SKM-1 treated with dmso at 0.1 percent for 144 hours (cell line): ENCODE data around the gene ERH.
"Not testable (repeated sequence)": the region's sequence is repeated elsewhere in the genome, so short reads cannot be mapped to it uniquely, and the experiment has no call there.

Source experiments
- DNase-seq: peaks from one replicate; lab custom pipeline; 2025; ENCODE audit not compliant: unreplicated experiment; lab: John Stamatoyannopoulos, UW

The ERH gene

DNA sequence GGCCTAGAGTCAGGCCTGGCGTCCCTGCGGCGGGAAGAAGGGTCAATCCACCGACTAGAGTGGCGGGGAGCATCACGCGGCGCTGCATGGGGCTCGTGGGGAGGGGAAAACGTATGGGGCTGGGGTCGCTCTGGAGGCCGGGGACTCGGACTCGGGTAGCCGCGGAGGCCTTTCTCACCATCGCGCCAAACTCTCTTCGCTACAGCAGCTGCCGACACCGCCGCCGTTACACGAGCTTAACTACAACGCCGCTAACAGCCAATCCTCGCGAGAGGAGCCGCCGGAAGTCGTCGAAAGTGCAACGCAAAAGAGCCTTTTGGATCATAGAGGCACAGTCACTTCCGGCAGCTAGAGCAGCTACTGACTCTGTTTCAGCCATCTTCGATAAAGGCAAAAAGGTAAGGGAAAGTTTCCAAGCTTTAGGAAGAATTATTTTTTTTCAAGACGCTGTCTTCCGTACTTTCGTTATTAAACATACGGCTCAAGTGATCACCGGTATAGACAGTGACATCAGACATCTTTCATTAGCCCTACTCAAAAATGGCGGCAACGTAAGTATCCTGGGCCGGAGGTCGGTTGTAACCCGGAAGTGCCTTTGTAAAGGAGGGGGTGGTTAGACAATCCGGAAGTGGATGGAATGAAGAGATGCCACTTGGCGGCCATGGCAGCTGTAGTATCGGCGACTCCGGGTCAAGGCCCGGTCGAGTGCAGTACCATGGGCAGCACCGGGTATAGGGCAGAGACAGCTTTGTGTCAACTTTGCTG lies at the start of gene ERH, which contains the start of gene SLC39A9:
Gene ERH, minus strand, starts transcription at position 247 of the 765 bp plus-strand sequence. Its CDS starts 66 bp downstream, at position 181.
Gene SLC39A9, plus strand, starts transcription at position 640 of the 765 bp plus-strand sequence. CDS start 678 bp downstream, outside the sequence.
- DNase-seq = peak; percentile 86

- DNase-seq = no peak
Measured at GRCh38 chr14:69443296-69443805, 45.3 kb upstream of the ERH start.

- no peak for DNase-seq
Measured at GRCh38 chr14:69441948-69442347, 43.8 kb upstream of the ERH start.

DNA sequence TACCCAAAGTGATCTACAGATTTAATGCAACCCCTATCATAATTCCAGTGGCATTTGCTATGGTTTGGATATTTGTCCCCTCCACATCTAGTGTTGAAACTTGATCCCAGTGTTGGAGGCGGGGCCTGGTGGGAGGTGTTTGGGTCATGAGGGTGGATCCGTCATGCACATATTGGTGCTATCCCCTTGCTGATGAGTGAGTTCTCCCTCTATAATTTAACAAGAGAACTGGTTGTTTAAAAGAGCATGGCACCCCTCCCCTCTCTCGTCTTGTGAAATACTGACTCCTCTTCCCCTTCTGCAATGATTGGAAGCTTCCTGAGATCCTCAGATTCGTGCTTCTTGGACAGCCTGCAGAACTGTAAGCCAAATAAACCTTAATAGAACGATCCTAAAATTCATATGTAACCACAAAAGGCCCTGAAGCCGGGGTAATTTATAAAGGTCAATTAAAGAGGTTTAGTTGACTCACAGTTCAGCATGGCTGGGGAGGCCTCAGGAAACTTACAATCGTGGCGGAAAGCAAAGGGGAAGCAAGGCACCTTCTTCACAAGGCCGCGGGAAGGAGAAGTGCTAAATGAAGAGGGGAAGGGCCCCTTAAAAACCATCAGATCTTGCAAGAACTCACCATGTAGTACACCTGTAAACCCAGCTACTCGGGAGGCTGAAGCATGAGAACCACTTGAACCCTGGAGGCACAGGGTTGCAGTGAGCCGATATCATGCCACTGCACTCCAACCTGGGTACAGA lies 41.6 kb upstream of the ERH start:
- peak; percentile 52 for DNase-seq

- no peak for DNase-seq
Measured at GRCh38 chr14:69432364-69432763, 34.3 kb upstream of the ERH start.

DNA sequence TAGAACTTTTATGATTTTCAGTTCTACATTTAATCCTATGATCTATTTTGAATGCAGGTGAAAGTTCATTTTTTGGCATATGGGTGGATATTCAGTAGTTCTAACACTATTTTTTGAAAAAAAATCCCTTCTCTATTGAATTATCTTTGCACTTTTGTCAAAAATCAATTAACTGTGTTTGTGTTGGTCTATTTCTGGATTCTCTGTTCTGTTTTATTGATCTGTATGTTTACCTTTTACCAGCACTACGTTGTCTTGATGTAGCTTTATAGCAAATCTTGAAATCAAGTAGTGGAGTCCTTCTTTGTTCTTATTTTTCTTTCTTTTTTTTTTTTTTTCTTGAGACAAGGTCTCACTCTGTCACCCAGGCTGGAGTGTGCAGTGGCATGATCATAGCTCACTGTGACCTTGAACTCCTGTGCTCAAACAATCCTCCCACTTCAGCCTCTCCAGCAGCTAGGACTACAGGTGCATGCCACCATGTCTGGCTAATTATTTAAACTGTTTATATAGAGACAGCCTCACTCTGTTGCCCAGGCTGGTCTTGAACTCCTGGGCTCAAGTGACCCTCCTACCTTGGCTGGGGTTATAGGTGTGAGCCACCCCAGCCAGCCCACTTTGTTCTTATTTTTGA lies 32.3 kb upstream of the ERH start:
- no peak for DNase-seq

- no peak for DNase-seq
Measured at GRCh38 chr14:69429643-69430042, 31.5 kb upstream of the ERH start.

DNA sequence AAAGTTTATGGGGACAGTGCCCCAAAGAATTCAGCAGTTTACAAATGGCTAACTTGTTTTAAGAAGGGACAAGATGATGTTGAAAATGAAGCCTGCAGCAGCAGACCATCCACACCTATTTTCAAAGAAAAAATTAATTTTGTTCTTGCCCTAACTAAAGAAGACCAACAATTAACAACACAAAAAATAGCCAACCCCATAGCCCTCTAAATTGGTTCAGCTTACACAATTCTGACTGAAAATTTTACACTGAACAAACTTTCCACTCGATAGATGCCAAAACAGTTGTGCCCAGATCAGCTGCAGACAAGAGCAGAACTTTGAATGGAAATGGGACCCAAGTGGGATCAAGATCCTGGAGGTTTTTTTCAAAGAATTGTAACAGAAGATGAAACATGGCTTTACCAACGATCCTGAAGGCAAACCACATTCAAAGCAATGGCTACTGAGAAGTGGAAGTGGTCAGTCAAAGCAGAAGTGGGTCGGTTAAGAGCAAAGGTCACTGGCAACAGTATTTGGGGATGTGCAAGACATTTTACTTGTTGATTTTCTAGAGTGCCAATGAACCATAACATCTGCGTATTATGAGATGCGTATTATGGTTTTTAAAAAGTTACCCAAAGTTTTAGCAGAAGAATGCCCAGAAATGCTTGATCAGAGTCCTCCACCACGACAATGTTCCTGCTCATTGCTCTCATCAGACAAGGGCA lies 30.3 kb upstream of the ERH start:
- peak; percentile 72 for DNase-seq

GRCh38 chr14:69427596-69427995 lies 29.5 kb upstream of the ERH start:
- no peak for DNase-seq

- no peak for DNase-seq
Measured at GRCh38 chr14:69424149-69424923, 26.2 kb upstream of the ERH start.

DNA sequence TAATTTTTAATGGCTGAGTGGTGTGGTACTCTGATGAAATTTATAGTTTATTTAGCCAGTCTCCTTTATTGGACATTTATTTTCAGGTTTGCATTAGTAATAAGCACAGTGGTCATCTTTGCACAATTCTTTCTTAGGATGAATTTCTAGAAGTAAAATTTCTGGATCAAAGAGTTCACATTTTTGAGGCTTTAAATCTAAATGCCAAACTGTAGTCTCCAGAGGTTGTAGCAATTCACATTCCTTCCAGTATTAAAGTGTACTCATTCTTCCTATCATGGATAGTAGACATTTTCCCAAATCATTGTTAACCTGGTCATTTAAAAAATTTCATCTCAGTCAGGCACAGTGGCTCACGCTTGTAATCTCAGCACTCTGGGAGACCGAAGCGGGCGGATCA lies 25.2 kb upstream of the ERH start:
- no peak for DNase-seq

DNA sequence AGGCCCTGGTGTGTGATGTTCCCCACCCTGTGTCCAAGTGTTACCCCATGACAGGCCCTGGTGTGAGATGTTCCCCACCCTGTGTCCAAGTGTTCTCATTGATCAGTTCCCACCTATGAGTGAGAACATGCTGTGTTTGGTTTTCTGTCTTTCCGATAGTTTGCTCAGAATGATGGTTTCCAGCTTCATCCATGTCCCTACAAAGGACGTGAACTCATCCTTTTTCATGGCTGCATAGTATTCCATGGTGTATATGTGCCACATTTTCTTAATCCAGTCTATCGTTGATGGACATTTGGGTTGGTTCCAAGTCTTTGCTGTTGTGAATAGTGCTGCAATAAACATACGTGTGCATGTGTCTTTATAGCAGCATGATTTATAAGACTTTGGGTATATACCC lies 18.0 kb upstream of the ERH start:
- not testable (repeated sequence) for DNase-seq

- no peak for DNase-seq
Measured at GRCh38 chr14:69413483-69413882, 15.4 kb upstream of the ERH start.

DNA sequence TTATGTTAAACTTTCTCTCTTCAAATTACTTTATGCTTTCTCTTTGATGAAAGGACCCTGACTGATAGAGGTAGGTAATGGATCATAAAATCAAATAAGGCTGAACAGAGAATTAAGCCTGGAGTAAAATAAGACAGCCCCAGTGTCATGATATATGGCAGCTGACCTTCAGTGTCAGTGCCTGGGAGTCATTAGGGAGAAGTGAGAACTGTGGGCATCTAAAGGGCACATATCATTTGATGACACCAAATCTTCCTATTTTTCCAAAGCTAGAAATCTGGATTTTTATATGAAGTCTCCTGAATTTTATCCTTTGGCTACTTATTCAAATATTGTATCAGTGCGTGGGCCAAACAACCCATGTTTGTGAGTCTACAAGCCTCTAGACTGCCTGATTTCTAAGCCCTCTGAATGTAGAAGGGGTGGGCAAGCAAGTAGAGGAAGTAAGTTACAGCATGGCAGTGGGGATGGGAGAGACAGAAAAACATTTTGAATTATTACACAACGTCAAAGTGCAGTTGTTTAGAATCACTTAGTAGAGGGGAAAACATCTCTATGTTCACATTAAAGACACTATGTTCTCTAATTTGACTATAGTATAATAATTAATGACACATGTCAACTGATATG lies 10.3 kb upstream of the ERH start:
- no peak for DNase-seq

DNA sequence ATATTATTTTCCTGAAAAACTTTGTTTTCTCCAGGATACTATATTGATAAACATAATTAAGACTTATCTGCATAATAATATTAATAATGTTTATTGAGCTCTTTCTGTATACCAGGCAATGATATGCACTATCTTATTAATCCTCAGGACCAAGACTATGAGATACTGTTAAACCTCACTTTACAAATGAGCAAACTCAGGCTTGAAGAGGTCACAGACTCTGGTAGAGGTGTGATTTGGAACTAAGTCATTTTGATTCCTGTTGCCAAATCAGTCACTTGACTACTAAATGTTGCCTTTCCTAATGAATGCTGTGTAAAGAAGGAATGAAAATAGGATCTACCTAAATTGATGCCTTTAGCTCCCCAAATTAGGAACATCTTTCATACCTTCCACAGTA lies 7.7 kb upstream of the ERH start:
- no peak for DNase-seq

DNA sequence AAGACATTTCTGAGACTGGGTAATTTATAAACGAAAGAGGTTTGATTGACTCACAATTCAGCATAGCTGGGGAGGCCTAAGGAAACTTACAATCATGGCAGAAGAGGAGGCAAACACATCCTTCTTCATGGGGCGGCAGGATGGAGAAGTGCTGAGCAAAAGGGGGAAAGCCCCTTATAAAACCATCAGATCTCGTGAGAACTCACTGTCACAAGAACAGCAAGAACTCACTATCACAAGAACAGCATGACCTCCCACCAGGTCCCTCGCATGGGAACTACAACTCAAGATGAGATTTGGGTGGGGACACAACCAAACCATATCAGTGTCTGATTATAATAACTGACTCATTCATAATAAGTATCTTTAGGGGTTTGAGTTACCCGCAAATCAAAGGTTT lies 6.8 kb upstream of the ERH start:
- no peak for DNase-seq

- DNase-seq = no peak
Measured at GRCh38 chr14:69404478-69404877, 6.4 kb upstream of the ERH start.

DNA sequence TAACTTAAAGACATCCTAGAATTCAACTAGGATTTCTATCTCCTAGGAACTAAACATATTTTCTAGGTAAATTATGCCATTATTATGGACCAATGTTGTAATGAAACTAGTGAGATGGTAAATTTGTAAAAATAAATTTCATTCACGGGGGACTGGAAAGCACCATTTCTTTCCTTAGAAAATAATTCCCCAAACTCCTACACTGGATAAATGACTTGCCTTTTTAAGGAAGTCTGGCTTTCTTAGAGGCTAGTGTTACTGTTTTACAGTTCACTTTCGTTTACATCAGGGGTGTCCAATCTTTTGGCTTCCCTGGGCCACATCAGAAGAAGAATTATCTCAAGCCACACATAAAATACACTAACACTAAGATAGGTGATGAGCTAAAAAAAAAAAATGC lies 3.7 kb upstream of the ERH start:
- DNase-seq = no peak

DNA sequence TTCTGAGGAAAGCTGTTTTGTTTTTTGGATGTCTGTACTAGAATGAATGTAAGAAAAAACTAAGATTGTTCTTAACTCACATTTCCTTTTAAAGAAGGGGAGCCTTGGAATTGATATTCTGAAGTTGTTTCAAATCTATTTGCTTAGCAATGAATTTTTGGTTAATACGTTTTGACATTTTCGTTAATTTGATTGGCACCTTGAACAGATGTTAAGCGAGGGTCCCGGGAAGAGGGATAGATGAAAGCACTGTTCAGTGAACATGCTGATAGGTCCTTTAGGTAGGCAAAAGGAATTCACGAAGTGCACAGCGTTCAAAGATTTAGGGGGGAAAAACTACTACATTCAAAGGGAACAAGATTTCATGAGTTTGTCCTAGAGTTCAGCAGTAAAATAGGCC lies 2.1 kb upstream of the ERH start:
- no peak for DNase-seq

DNA sequence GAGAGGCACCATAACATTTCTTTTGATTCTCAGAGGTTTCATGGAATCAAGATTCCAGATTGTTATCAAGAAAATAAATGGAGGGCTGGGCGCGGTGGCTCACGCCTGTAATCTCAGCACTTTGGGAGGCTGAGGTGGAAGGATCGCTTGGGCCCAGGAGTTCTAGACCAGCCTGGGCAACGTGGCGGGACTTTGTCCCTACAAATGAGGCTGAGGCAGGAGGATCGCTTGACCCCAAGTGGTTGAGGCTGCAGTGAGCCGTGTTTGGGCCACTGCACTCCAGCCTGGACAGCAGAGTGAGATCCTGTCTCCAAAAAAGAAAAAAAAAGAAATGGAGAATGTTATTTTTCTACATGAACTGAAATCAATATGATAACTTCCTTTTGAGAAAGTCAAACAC lies 1.7 kb upstream of the ERH start:
- no peak for DNase-seq
